NB4 (cell line): ENCODE results near the gene SLC6A2.

Source experiments
- MAX ChIP-seq: IDR thresholded peaks from 2 replicates; pipeline ENCODE4 v1.6.1; 2011; ENCODE audit warnings: low read depth, low read length
- MYC ChIP-seq: IDR thresholded peaks from 2 replicates; pipeline ENCODE4 v1.6.1; 2011; ENCODE audit warnings: low read depth, low read length
- POLR2A ChIP-seq: IDR thresholded peaks from 2 replicates; pipeline ENCODE4 v1.6.1; 2011; ENCODE audit warnings: mild to moderate bottlenecking; ENCODE audit not compliant: insufficient read length; ENCODE audit errors: extremely low read depth
- TF ChIP-seq, protein P1 (sequence below): IDR thresholded peaks from one replicate; pipeline ENCODE4 v1.5.1; 2012; ENCODE audit warnings: low read depth, low read length

DNA sequence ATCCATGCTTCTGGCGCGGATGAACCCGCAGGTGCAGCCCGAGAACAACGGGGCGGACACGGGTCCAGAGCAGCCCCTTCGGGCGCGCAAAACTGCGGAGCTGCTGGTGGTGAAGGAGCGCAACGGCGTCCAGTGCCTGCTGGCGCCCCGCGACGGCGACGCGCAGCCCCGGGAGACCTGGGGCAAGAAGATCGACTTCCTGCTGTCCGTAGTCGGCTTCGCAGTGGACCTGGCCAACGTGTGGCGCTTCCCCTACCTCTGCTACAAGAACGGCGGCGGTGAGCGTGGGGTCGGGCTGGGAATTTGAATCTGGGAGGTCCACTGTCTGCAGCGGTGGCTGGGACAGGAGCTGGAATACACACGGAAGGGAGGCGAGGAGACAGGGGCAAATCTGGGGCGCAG lies 904 bp downstream of the SLC6A2 start:
- TF ChIP-seq, protein P1, sequence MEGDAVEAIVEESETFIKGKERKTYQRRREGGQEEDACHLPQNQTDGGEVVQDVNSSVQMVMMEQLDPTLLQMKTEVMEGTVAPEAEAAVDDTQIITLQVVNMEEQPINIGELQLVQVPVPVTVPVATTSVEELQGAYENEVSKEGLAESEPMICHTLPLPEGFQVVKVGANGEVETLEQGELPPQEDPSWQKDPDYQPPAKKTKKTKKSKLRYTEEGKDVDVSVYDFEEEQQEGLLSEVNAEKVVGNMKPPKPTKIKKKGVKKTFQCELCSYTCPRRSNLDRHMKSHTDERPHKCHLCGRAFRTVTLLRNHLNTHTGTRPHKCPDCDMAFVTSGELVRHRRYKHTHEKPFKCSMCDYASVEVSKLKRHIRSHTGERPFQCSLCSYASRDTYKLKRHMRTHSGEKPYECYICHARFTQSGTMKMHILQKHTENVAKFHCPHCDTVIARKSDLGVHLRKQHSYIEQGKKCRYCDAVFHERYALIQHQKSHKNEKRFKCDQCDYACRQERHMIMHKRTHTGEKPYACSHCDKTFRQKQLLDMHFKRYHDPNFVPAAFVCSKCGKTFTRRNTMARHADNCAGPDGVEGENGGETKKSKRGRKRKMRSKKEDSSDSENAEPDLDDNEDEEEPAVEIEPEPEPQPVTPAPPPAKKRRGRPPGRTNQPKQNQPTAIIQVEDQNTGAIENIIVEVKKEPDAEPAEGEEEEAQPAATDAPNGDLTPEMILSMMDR, result no peak
- TF ChIP-seq POLR2A (no peak), MYC (no peak), MAX (no peak)
